HCT116 (cell line): Measurements from ENCODE around the gene HECW1. TPM values are rescaled to one million over a fixed set of nuclear protein-coding genes. Genes with fewer than 3 reads are reported as not detected.

Experiments
- ATAC-seq: fragments of 200-7000 bp; cut with Tn5 transposase; 2 replicates; pipeline ENCODE4 v1.9.1; 2020; ENCODE audit warnings: mild to moderate bottlenecking, moderate library complexity
- BruUV-seq: library from RNA; stranded (reverse); fragments of 400-500 nt; replicated peaks from 2 replicates; lab custom pipeline; 2021; lab: Mats Ljungman, UMichigan
- CTCF ChIA-PET: fragments of 300-600 bp; sonication (Branson Sonifier 250); formaldehyde crosslinking; loops from one replicate; lab custom pipeline; 2021; ENCODE audit warnings: antibody characterized with exemption; lab: Charles Lee
- POLR2A ChIA-PET: fragments of 300-600, 350-600 bp; sonication (Branson Sonifier 250); formaldehyde crosslinking; loops from one replicate; lab custom pipeline; 2021; ENCODE audit warnings: antibody characterized with exemption; lab: Charles Lee
- RAD21 ChIA-PET, 2 experiments: fragments of 300-600 bp; sonication (Branson Sonifier 250); formaldehyde crosslinking; loops; one replicate each; lab custom pipeline; 2023; ENCODE audit warnings: low total read pairs in 2 of 2; ENCODE audit not compliant: uncharacterized antibody in 2 of 2, unreplicated experiment in 2 of 2, low non-redundant PET in 1 of 2; lab: Charles Lee
- DNase-seq: peaks from one replicate; pipeline ENCODE4 v3.0.0-alpha.2; 2010; ENCODE audit warnings: low read depth, low spot score
- H2AFZ ChIP-seq: fragments of 200-600 bp; shearing (Covaris generic), sonication (generic); 2 replicates; pipeline ENCODE4 v1.6.1; 2017; ENCODE audit warnings: low read depth, mixed run types, mixed read lengths, antibody characterized with exemption, low read length; ENCODE audit not compliant: poor library complexity, severe bottlenecking
- H3K27ac ChIP-seq: 2 replicates; pipeline ENCODE4 v1.5.1; 2012; ENCODE audit warnings: low read depth, low read length
- H3K27me3 ChIP-seq: fragments of 200-600 bp; sonication (generic); 2 replicates; pipeline ENCODE4 v1.6.1; 2016; ENCODE audit warnings: mixed run types, low read length, mixed read lengths; ENCODE audit not compliant: insufficient read depth
- H3K36me3 ChIP-seq, 2 experiments: fragments of 200-500 bp in 1 of 2; fragments of 200-600 bp in 1 of 2; sonication (Bioruptor generic) in 1 of 2; sonication (generic) in 1 of 2; 2 replicates each; pipeline versions ENCODE4 v1.5.1 to v1.6.1; 2014 to 2016; ENCODE audit warnings: low read length in 2 of 2, inconsistent platforms in 1 of 2, mixed read lengths in 1 of 2, mixed run types in 1 of 2; ENCODE audit not compliant: insufficient read depth in 2 of 2, control insufficient read depth in 1 of 2
- H3K4me1 ChIP-seq, 2 experiments: fragments of 200-600 bp in 1 of 2; sonication (generic) in 1 of 2; 2 replicates each; pipeline versions ENCODE4 v1.5.1 to v1.6.1; 2012 to 2017; ENCODE audit warnings: low read length in 2 of 2, inconsistent platforms in 1 of 2, mild to moderate bottlenecking in 1 of 2, mixed read lengths in 1 of 2, mixed run types in 1 of 2, moderate library complexity in 1 of 2; ENCODE audit not compliant: insufficient read depth in 2 of 2, control insufficient read depth in 1 of 2
- H3K4me2 ChIP-seq: fragments of 200-600 bp; sonication (generic); 2 replicates; pipeline ENCODE4 v1.6.1; 2017; ENCODE audit warnings: mixed run types, low read length, mixed read lengths
- H3K4me3 ChIP-seq, 2 experiments: fragments of 200-600 bp in 1 of 2; sonication (generic) in 1 of 2; replicated peaks in 1 of 2; 2 replicates each; pipeline ENCODE4 v1.5.1; 2011 to 2016; ENCODE audit warnings: low read length in 2 of 2, control low read depth in 1 of 2, low read depth in 1 of 2, mild to moderate bottlenecking in 1 of 2, mixed read lengths in 1 of 2, mixed run types in 1 of 2
- H3K79me2 ChIP-seq: fragments of 200-600 bp; sonication (generic); 2 replicates; pipeline ENCODE4 v1.6.1; 2017; ENCODE audit warnings: mild to moderate bottlenecking, mixed run types, low read length, moderate library complexity, mixed read lengths; ENCODE audit not compliant: insufficient read depth
- H3K9ac ChIP-seq: fragments of 200-600 bp; sonication (generic); 2 replicates; pipeline ENCODE4 v1.6.1; 2016; ENCODE audit warnings: low read length, mixed read lengths
- H3K9me2 ChIP-seq: fragments of 200-600 bp; sonication (generic), shearing (Covaris generic); 2 replicates; pipeline ENCODE4 v1.6.1; 2017; ENCODE audit warnings: mixed run types, mild to moderate bottlenecking, moderate library complexity; ENCODE audit not compliant: insufficient read depth
- H3K9me3 ChIP-seq, 2 experiments: fragments of 200-500 bp in 1 of 2; fragments of 200-600 bp in 1 of 2; sonication (Bioruptor generic) in 1 of 2; sonication (generic) in 1 of 2; 2 replicates each; pipeline ENCODE4 v1.6.1; 2014 to 2017; ENCODE audit warnings: low read length in 2 of 2, mixed read lengths in 2 of 2, inconsistent platforms in 1 of 2, low read depth in 1 of 2, mild to moderate bottlenecking in 1 of 2, mixed run types in 1 of 2, moderate library complexity in 1 of 2; ENCODE audit not compliant: control insufficient read depth in 1 of 2, insufficient read depth in 1 of 2
- H4K20me1 ChIP-seq: fragments of 200-600 bp; sonication (generic), shearing (Covaris generic); 2 replicates; pipeline ENCODE4 v1.6.1; 2017; ENCODE audit warnings: mixed run types, mild to moderate bottlenecking, moderate library complexity; ENCODE audit not compliant: insufficient read depth
- CBX3 ChIP-seq: IDR thresholded peaks from 2 replicates; pipeline ENCODE4 v1.6.1; 2012; ENCODE audit warnings: low read depth
- CEBPB ChIP-seq: IDR thresholded peaks from 2 replicates; pipeline ENCODE4 v1.6.1; 2012; ENCODE audit warnings: low read depth
- ELF1 ChIP-seq: IDR thresholded peaks from 2 replicates; pipeline ENCODE4 v1.6.1; 2012; ENCODE audit warnings: low read depth, borderline replicate concordance
- EZH2 ChIP-seq: fragments of 200-600 bp; sonication (generic); IDR thresholded peaks from 2 replicates; pipeline ENCODE4 v1.6.1; 2017; ENCODE audit warnings: antibody characterized with exemption, mixed run types
- EZH2phosphoT487 ChIP-seq: fragments of 200-600 bp; IDR thresholded peaks from 2 replicates; pipeline ENCODE4 v1.6.1; 2018; ENCODE audit warnings: antibody characterized with exemption, borderline replicate concordance
- JUND ChIP-seq: IDR thresholded peaks from 2 replicates; pipeline ENCODE4 v1.6.1; 2012
- POLR2A ChIP-seq: IDR thresholded peaks from 2 replicates; pipeline ENCODE4 v1.7.0; 2011; ENCODE audit warnings: borderline replicate concordance; ENCODE audit not compliant: insufficient read depth, insufficient read length; ENCODE audit errors: extremely low read depth
- POLR2AphosphoS5 ChIP-seq: IDR thresholded peaks from 2 replicates; pipeline ENCODE4 v1.6.1; 2011; ENCODE audit warnings: mild to moderate bottlenecking, low read depth, low read length, moderate library complexity
- REST ChIP-seq: IDR thresholded peaks from 2 replicates; pipeline ENCODE4 v1.6.1; 2012; ENCODE audit warnings: low read depth
- SRF ChIP-seq: IDR thresholded peaks from 2 replicates; pipeline ENCODE4 v1.6.1; 2012; ENCODE audit warnings: low read depth
- TCF7L2 ChIP-seq: IDR thresholded peaks from 2 replicates; pipeline ENCODE4 v1.7.0; 2011; ENCODE audit warnings: borderline replicate concordance, inconsistent platforms; ENCODE audit not compliant: insufficient read depth, insufficient read length; ENCODE audit errors: extremely low read depth
- YY1 ChIP-seq: IDR thresholded peaks from 2 replicates; pipeline ENCODE4 v1.6.1; 2011; ENCODE audit warnings: low read length, low read depth, moderate library complexity, mild to moderate bottlenecking; ENCODE audit not compliant: insufficient replicate concordance; ENCODE audit errors: extremely low read depth
- ZFX ChIP-seq: fragments of 450-650 bp; IDR thresholded peaks from 2 replicates; pipeline ENCODE4 v1.6.1; 2017
- intact Hi-C: fragments of 100-400 bp; cut with micrococcal nuclease; formaldehyde crosslinking; loops from 2 replicates; pipeline ENCODE4 v1.10.0; 2022
- total RNA-seq: library from RNA; stranded (reverse); gene quantifications from one replicate; pipeline ENCODE4 v1.2.1, GENCODE V29; 2021; ENCODE audit not compliant: unreplicated experiment
- TF ChIP-seq, protein P1 (sequence below), 3 experiments: fragments of 200-600 bp in 1 of 3; sonication (generic) in 1 of 3; IDR thresholded peaks in 2 of 3; conservative IDR thresholded peaks in 1 of 3; 2 replicates each; pipeline ENCODE4 v1.5.1; 2012 to 2017; ENCODE audit warnings: low read depth in 2 of 3, low read length in 2 of 3, antibody characterized with exemption in 1 of 3, borderline replicate concordance in 1 of 3, control low read depth in 1 of 3, mild to moderate bottlenecking in 1 of 3, mixed read lengths in 1 of 3, mixed run types in 1 of 3, moderate library complexity in 1 of 3; ENCODE audit not compliant: insufficient read depth in 1 of 3
- TF ChIP-seq, protein P2 (sequence below): IDR thresholded peaks from 2 replicates; pipeline ENCODE4 v1.6.1; 2012

HECW1 gene
- total RNA-seq, 1 experiment from 2014 or later: 5.6 TPM

DNA sequence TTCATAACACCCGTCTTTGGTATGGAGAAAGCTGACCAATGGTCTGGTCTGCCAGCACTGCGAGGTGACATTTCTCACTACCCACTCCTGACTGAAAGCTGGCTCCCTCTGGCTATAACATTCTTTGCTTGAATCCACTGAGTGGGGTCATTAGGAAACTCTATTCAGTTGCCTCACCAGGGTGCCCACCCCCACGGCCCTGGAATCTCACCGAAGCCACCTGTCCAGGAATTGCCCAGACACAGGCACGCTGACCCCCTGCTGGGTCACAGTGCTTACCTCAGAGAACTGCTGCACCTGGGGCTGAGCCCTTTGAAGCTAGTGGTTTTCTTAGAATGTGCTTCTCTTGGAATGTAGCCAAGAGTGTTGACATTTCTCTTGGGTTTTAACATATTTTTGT is 28.6 kb downstream of the HECW1 start:
- TF ChIP-seq SRF: no peak
- TF ChIP-seq EZH2: no peak
- no peak for TF ChIP-seq POLR2A
- peak; percentile 62 for TF ChIP-seq TCF7L2
- Histone ChIP-seq H3K27me3 (no peaks in the 10 kb centered on the region), H3K36me3 (no peaks in the 10 kb centered on the region), H3K79me2 (no peaks in the 10 kb centered on the region), H3K27ac (no peak overlapping the region), H3K9me3 (no peaks in the 10 kb centered on the region), H2AFZ (no peak overlapping the region), H3K4me2 (peak overlapping the region; percentile 24; the same call in 1 of the 2 replicates), H3K9me2 (no peaks in the 10 kb centered on the region), H3K9ac (no peak overlapping the region), H3K4me3 (no peak overlapping the region), H3K4me1 (peaks cover 10 to 23% of the 10 kb centered on the region in 2 experiments), H4K20me1 (no peaks in the 10 kb centered on the region)
- no TSS peak for BruUV-seq
- no peak for DNase-seq
- peak; percentile 38; the same call in 1 of the 2 replicates for ATAC-seq
- ChIA-PET CTCF (no interaction called here), POLR2A (no interaction called here), RAD21 (no interaction called here)
- intact Hi-C loops: no loop called here

DNA sequence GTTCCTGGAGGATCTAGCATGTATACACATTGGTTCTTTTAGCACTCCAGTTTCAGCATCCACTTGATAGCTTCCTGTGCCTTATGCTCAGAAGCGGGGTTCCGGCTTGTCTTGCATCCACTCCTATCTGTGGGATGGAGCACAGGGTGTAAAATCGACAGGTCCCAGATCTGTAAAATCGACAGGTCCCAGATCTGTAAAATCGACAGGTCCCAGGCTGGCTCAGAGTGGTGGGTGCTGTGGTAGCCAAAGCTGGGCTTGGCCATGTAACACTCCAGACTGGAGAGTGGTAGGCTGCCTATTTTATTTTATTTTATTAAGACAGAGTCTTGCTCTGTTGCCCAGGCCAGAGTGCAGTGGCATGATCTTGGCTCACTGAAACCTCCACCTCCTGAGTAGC is 30.3 kb downstream of the HECW1 start:
- no peak overlapping the region for H3K9ac ChIP-seq
- no peaks in the 10 kb centered on the region for H3K36me3 ChIP-seq
- H4K20me1 ChIP-seq: no peaks in the 10 kb centered on the region
- H3K79me2 ChIP-seq: no peaks in the 10 kb centered on the region
- POLR2A ChIA-PET: no interaction called here
- no peak overlapping the region for H3K4me2 ChIP-seq
- H2AFZ ChIP-seq: no peak overlapping the region
- H3K4me3 ChIP-seq: no peak overlapping the region
- H3K27me3 ChIP-seq: no peaks in the 10 kb centered on the region
- no peaks in the 10 kb centered on the region for H3K9me2 ChIP-seq
- H3K9me3 ChIP-seq: no peaks in the 10 kb centered on the region
- RAD21 ChIA-PET: no interaction called here
- DNase-seq: no peak
- H3K27ac ChIP-seq: no peak overlapping the region
- no peak for ATAC-seq
- CTCF ChIA-PET: no interaction called here
- BruUV-seq: no TSS peak
- intact Hi-C loops: no loop called here
- peaks cover 7 to 17% of the 10 kb centered on the region in 2 experiments; a peak in 3 of 4 replicates for H3K4me1 ChIP-seq
- no peak for TF ChIP-seq CBX3
- no peak for TF ChIP-seq TCF7L2
- TF ChIP-seq ELF1: no peak
- no peak for TF ChIP-seq POLR2AphosphoS5
- TF ChIP-seq ZFX: no peak
- TF ChIP-seq EZH2phosphoT487: no peak
- no peak for TF ChIP-seq CEBPB
- TF ChIP-seq YY1: no peak
- no peak for TF ChIP-seq REST
- TF ChIP-seq POLR2A: no peak
- TF ChIP-seq JUND: no peak
- TF ChIP-seq EZH2: no peak
- TF ChIP-seq, protein P1, sequence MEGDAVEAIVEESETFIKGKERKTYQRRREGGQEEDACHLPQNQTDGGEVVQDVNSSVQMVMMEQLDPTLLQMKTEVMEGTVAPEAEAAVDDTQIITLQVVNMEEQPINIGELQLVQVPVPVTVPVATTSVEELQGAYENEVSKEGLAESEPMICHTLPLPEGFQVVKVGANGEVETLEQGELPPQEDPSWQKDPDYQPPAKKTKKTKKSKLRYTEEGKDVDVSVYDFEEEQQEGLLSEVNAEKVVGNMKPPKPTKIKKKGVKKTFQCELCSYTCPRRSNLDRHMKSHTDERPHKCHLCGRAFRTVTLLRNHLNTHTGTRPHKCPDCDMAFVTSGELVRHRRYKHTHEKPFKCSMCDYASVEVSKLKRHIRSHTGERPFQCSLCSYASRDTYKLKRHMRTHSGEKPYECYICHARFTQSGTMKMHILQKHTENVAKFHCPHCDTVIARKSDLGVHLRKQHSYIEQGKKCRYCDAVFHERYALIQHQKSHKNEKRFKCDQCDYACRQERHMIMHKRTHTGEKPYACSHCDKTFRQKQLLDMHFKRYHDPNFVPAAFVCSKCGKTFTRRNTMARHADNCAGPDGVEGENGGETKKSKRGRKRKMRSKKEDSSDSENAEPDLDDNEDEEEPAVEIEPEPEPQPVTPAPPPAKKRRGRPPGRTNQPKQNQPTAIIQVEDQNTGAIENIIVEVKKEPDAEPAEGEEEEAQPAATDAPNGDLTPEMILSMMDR (IDR thresholded peaks at IDR 0.05 in 2 of 3, conservative IDR thresholded peaks at IDR 0.05 in 1 of 3; ENCODE audit: borderline replicate concordance in 1 of 3, insufficient read depth in 1 of 3, low read depth in 2 of 3, low read length in 2 of 3): no peak
- TF ChIP-seq, protein P2, sequence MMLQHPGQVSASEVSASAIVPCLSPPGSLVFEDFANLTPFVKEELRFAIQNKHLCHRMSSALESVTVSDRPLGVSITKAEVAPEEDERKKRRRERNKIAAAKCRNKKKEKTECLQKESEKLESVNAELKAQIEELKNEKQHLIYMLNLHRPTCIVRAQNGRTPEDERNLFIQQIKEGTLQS: no peak
